Aorta (tissue), 5 donors: ENCODE measurements around the gene CCDC43. TPM values are rescaled to one million over a fixed set of nuclear protein-coding genes. Genes with fewer than 3 reads are reported as not detected.

Source experiments
- ATAC-seq: fragments of 200-7000 bp; cut with Tn5 transposase; one replicate; pipeline ENCODE4 v1.9.1; 2022; ENCODE audit warnings: moderate library complexity; ENCODE audit not compliant: low FRiP score
- DNase-seq, 2 donors: peaks; one replicate each; pipeline ENCODE4 v3.0.0-alpha.2; 2020
- H3K27ac ChIP-seq, 2 donors: one replicate each; pipeline ENCODE4 v1.5.1; 2013; ENCODE audit warnings: low read length in 2 of 2, mild to moderate bottlenecking in 2 of 2, moderate library complexity in 2 of 2, control low read depth in 1 of 2, inconsistent platforms in 1 of 2, low read depth in 1 of 2
- H3K27me3 ChIP-seq, 2 donors: one replicate each; pipeline ENCODE4 v1.6.1; 2013; ENCODE audit warnings: control low read depth in 1 of 2, low read length in 1 of 2, mild to moderate bottlenecking in 1 of 2, moderate library complexity in 1 of 2; ENCODE audit not compliant: insufficient read depth in 2 of 2, control insufficient read depth in 1 of 2
- H3K36me3 ChIP-seq, 2 donors: one replicate each; pipeline ENCODE4 v1.6.1; 2013; ENCODE audit warnings: control low read depth in 1 of 2, low read length in 1 of 2, mild to moderate bottlenecking in 1 of 2; ENCODE audit not compliant: insufficient read depth in 2 of 2, control insufficient read depth in 1 of 2
- H3K4me1 ChIP-seq, 2 donors: one replicate each; pipeline ENCODE4 v1.6.1; 2013; ENCODE audit warnings: low read length in 2 of 2, control low read depth in 1 of 2, mild to moderate bottlenecking in 1 of 2, moderate library complexity in 1 of 2; ENCODE audit not compliant: insufficient read depth in 2 of 2, control insufficient read depth in 1 of 2
- H3K4me3 ChIP-seq, 2 donors: one replicate each; pipeline ENCODE4 v1.5.1; 2013; ENCODE audit warnings: low read length in 2 of 2, control low read depth in 1 of 2, mild to moderate bottlenecking in 1 of 2
- H3K9me3 ChIP-seq: one replicate; pipeline ENCODE4 v1.6.1; 2013; ENCODE audit warnings: mild to moderate bottlenecking, low read length; ENCODE audit not compliant: control insufficient read depth
- WGBS, 2 donors: extraction: QIAGEN DNeasy Blood & Tissue Kit; methylation state at CpG; one replicate each; pipeline ENCODE4 v1.1.7; 2013; 5-methylcytosine and 5-hydroxymethylcytosine counted together
- intact Hi-C, 2 donors: fragments of 100-400 bp; cut with DNase I; formaldehyde crosslinking; loops; one replicate each; pipeline versions ENCODE4 v1.14.2 to v1.15.0; 2022
- polyA plus RNA-seq, 2 donors: library from polyadenylated mRNA; stranded (reverse); fragments of 200-250 nt; gene quantifications; one replicate each; pipeline ENCODE4 v1.2.3, GENCODE V29; 2013
- total RNA-seq, 2 donors: library from RNA; stranded (reverse); fragmentation: NEBNext Ultra II Directional; extraction: Animal tissue kit (Norgen Biotek cat#: 25700); gene quantifications; one replicate each; pipeline ENCODE4 v1.2.1, GENCODE V29; 2021
- donor health status: healthy with polysubstance abuse.
- donor health status: Bipolar disorder and iron deficiency.
- donor health status: DM: no; HTN: no; CAD: no.
- donor health status: DM: no; HTN: no; CAD: no.
- donor health status: DM: yes; HTN: yes; CAD: no.

CCDC43 gene
- total and polyA plus RNA-seq, 4 donors, result 9.6 to 16.1 (median 14.0) TPM

DNA sequence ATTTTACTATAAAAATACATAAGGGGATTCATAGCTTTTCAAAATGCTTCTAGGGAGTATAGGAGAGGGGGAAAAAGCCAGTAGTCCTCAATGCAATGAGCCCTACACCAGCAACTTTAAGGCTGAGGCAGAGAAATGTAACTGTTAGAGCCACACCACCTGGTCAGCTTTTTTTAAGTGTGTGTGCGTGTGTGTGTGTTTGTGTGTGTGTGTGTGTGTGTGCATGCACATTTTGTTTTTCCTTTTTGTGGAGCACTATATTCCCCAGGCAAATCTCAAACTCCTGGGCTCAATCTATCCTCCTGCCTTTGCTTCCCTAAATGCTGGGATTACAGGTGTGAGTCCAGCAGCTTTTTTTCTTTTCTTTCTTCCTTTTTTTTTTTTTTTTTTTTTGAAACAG lies 35.6 kb downstream of the CCDC43 start:
- DNase-seq (no peak), ATAC-seq (no peak)
- 76 to 80% methylated on average over 1 of the region's 1 CpG for WGBS, 2 donors
- Histone ChIP-seq H3K4me3 (no peak overlapping the region), H3K4me1 (no peaks in the 10 kb centered on the region), H3K9me3 (no peaks in the 10 kb centered on the region), H3K27me3 (no peaks in the 10 kb centered on the region), H3K27ac (no peak overlapping the region), H3K36me3 (no peaks in the 10 kb centered on the region)
- intact Hi-C loops, result loop anchor here in 1 of 2 donors (10.0 kb wide), 1 partner anchor 259 kb away; no protein-coding TSS in a partner anchor

DNA sequence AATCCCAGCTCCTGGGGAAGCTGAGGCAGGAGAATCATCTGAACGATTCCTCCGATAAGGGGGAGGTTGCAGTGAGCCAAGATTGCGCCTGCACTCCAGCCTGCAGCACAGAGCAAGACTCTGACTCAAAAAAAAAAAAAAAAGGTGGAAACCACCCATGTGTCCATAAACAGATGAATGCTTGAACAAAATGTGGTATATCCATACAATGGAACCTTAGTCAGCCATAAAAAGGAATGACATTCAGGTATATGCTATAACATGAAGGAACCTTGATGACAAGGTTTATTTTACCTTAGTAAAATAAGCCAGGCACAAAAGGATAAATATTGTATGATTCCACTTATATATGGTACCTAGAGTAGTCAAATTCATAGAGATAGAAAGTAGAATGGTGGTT lies 36.2 kb downstream of the CCDC43 start:
- no peaks in the 10 kb centered on the region for H3K36me3 ChIP-seq
- WGBS, 2 donors, result 93 to 95% methylated on average over 3 of the region's 3 CpGs
- no peaks in the 10 kb centered on the region for H3K27me3 ChIP-seq
- intact Hi-C loops, result loop anchor here in 1 of 2 donors (10.0 kb wide), 1 partner anchor 259 kb away; no protein-coding TSS in a partner anchor
- H3K27ac ChIP-seq, result no peak overlapping the region
- ATAC-seq (no peak), DNase-seq (no peak)
- no peaks in the 10 kb centered on the region for H3K9me3 ChIP-seq
- H3K4me3 ChIP-seq, result no peak overlapping the region
- H3K4me1 ChIP-seq, result no peaks in the 10 kb centered on the region

DNA sequence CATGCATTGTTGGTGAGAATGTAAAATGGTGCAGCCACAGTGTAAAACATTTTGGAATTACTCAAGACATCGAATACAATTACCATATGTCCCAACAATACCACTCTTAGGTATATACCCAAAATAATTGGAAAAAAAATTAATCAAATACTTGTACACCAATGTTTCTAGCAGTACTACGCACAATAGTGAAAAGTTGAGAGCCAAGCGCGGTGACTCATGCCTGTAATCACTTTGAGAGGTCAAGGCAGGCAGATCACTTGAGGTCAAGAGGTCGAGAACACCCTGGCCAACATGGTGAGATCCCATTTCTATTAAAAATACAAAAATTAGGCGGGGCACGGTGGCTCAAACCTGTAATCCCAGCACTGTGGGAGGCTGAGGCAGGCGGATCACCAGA lies 36.8 kb downstream of the CCDC43 start:
- no peaks in the 10 kb centered on the region for H3K27me3 ChIP-seq
- DNase-seq (no peak), ATAC-seq (no peak)
- H3K36me3 ChIP-seq, result no peaks in the 10 kb centered on the region
- 86 to 92% methylated on average over 8 of the region's 8 CpGs for WGBS, 2 donors
- H3K9me3 ChIP-seq, result no peaks in the 10 kb centered on the region
- no peaks in the 10 kb centered on the region for H3K4me1 ChIP-seq
- H3K4me3 ChIP-seq, result no peak overlapping the region
- no peak overlapping the region for H3K27ac ChIP-seq
- intact Hi-C loops, result loop anchor here in 1 of 2 donors (10.0 kb wide), 1 partner anchor 258 kb away; no protein-coding TSS in a partner anchor

DNA sequence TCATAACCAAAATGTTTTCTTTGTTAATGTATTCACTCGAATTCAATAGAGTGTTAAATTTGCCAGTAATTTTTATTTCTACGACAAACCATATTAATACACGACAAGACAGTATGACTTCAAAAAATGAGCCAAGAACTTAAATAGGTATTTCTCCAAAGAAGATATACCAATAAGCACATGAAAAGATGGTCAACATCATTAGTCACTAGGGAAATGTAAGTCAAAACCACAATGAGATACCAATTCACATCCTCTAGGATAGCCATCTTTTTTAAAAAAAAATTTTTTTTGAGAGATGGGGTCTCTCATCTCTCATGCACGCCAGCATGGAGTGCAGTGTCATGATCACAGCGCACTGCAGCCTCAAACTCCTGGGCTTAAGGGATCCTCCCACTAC lies 38.3 kb downstream of the CCDC43 start:
- intact Hi-C loops, result loop anchor here in 1 of 2 donors (10.0 kb wide), 1 partner anchor 256 kb away; no protein-coding TSS in a partner anchor
- no peak for DNase-seq
- WGBS, 2 donors, result 77 to 78% methylated on average over 5 of the region's 5 CpGs
- no peak overlapping the region for H3K27ac ChIP-seq
- H3K36me3 ChIP-seq, result no peaks in the 10 kb centered on the region
- no peaks in the 10 kb centered on the region for H3K27me3 ChIP-seq
- H3K4me3 ChIP-seq, result no peak overlapping the region
- H3K4me1 ChIP-seq, result no peaks in the 10 kb centered on the region
- ATAC-seq, result no peak
- no peaks in the 10 kb centered on the region for H3K9me3 ChIP-seq

DNA sequence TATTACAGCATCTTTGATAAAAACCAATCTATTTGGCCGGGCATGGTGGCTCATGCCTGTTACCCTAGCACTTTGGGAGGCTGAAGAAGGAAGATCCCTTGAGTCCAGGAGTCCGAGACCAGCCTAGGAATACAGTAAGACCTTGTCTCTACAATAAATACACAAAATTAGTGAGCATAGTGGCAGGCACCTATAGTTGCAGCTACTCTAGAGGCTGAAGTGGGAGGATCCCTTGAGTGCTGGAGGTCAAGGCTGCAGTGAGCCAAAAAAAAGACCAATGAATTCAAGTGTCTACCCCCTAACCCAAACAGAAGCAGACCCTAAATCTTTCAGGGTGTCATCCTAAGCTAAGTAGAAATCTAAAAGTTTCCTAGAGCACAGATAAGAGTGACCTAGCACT lies 40.6 kb downstream of the CCDC43 start:
- no peak overlapping the region for H3K27ac ChIP-seq
- 59 to 68% methylated on average over 2 of the region's 2 CpGs for WGBS, 2 donors
- H3K36me3 ChIP-seq, result no peaks in the 10 kb centered on the region
- H3K27me3 ChIP-seq, result no peaks in the 10 kb centered on the region
- H3K4me1 ChIP-seq, result no peaks in the 10 kb centered on the region
- H3K9me3 ChIP-seq, result no peaks in the 10 kb centered on the region
- no peak for ATAC-seq
- no peak for DNase-seq
- H3K4me3 ChIP-seq, result no peak overlapping the region
- intact Hi-C loops, result no loop called here

DNA sequence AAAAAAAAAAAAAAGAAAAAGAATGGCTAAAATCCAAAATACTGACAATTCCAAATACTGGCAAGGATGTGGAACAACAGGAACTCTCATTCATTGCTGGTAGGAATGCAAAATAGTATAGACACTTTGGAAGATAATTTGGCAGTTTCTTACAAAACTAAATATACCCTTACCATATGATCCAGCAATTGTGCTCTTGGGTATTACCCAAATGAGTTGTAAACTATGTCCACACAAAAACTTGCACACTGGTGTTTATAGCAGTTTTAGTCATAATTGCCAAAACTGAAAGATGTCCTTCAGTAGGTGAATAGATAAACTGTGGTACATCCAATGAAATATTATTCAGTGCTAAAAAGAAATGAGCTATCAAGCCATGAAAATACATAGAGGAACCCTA lies 41.8 kb downstream of the CCDC43 start:
- H3K27me3 ChIP-seq, result no peaks in the 10 kb centered on the region
- ATAC-seq (no peak), DNase-seq (no peak)
- no peaks in the 10 kb centered on the region for H3K4me1 ChIP-seq
- no peak overlapping the region for H3K4me3 ChIP-seq
- H3K36me3 ChIP-seq, result no peaks in the 10 kb centered on the region
- H3K27ac ChIP-seq, result no peak overlapping the region
- no peaks in the 10 kb centered on the region for H3K9me3 ChIP-seq
- intact Hi-C loops, result no loop called here

DNA sequence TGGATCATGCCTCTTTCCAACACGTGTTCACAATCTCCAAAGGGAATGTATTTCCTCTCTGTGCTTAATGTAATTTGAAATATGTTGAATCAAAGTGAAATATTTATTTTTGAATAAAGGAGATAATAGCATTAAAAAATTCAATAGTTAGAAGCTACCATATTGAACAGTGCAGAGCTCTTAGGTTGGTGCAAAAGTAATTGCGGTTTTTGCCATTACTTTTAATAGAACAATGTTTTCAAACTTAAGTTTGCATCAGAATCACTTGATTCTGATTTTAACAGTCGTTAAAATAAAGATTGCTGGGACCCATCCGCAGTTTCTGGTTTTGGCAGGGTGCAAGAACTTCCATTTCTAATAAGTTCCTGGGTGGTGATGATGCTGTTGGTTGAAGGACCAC lies 43.3 kb downstream of the CCDC43 start:
- Histone ChIP-seq H3K4me3 (no peak overlapping the region), H3K27me3 (no peaks in the 10 kb centered on the region), H3K4me1 (no peaks in the 10 kb centered on the region), H3K27ac (no peak overlapping the region), H3K9me3 (no peaks in the 10 kb centered on the region), H3K36me3 (no peaks in the 10 kb centered on the region)
- intact Hi-C loops, result no loop called here
- ATAC-seq (no peak), DNase-seq (no peak)
- WGBS, 2 donors, result 87 to 88% methylated on average over 4 of the region's 4 CpGs

DNA sequence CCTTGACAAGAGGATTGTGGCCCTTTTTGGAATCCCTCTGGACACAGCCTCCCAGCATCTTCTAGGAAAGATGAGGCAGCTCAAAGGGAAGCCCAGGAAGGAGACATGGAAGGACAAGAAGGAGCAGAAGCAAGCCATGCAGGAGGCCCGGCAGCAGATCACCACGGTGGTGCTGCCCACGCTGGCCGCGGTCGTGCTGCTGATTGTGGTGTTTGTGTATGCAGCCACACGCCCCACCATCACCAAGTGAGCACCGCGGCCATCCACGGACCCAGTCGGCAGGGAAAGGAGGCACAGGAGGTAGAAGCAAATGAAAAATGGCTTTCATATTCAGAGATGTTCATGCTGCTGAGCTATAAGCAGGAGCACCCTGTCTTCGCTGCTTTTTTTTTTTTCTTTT lies 44.2 kb downstream of the CCDC43 start:
- no peak for DNase-seq
- H3K36me3 ChIP-seq, result no peaks in the 10 kb centered on the region
- no peak overlapping the region for H3K4me3 ChIP-seq
- no peaks in the 10 kb centered on the region for H3K9me3 ChIP-seq
- H3K27me3 ChIP-seq, result no peaks in the 10 kb centered on the region
- H3K27ac ChIP-seq, result no peak overlapping the region
- intact Hi-C loops, result no loop called here
- no peaks in the 10 kb centered on the region for H3K4me1 ChIP-seq
- no peak for ATAC-seq
- 86 to 90% methylated on average over 12 of the region's 12 CpGs for WGBS, 2 donors

DNA sequence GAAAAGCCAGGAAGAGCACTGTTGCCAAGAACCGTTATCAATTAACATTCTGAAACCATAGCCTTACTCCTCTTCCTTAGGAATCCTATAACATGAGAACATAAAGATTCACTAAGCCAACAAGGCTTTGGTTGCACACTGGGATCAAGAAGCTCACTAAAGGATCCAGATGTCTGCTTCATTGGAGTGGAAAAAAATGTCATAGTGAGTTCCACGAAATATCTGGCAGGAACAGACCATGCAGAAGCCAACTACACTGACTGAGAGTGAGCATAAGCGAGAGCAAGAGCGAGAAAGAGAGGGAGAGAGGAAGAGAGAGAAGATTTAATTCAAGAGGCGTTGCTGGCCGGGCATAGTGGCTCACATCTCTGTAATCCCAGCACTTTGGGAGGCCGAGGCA lies 46.7 kb downstream of the CCDC43 start:
- intact Hi-C loops, result no loop called here
- no peaks in the 10 kb centered on the region for H3K36me3 ChIP-seq
- ATAC-seq (no peak), DNase-seq (no peak)
- H3K27me3 ChIP-seq, result no peaks in the 10 kb centered on the region
- H3K9me3 ChIP-seq, result no peaks in the 10 kb centered on the region
- H3K27ac ChIP-seq, result no peak overlapping the region
- WGBS, 2 donors, result 3 to 9% methylated on average over 7 of the region's 7 CpGs
- H3K4me1 ChIP-seq, result no peaks in the 10 kb centered on the region
- no peak overlapping the region for H3K4me3 ChIP-seq
